Parathyroid adenoma (tissue), 2 donors: ENCODE measurements around the gene CEACAM21.

ENCODE experiments used
- H2AFZ ChIP-seq: fragments of 300-600 bp; sonication (generic); one replicate; pipeline ENCODE4 v1.7.0; 2017; ENCODE audit warnings: antibody characterized with exemption, mild to moderate bottlenecking
- H3K27ac ChIP-seq: fragments of 300-600 bp; sonication (generic); one replicate; pipeline ENCODE4 v1.7.0; 2017
- H3K27me3 ChIP-seq: fragments of 300-600 bp; sonication (generic); one replicate; pipeline ENCODE4 v1.7.0; 2017; ENCODE audit warnings: low read length; ENCODE audit not compliant: control insufficient read depth, insufficient read depth
- H3K36me3 ChIP-seq: fragments of 300-600 bp; sonication (generic); one replicate; pipeline ENCODE4 v1.7.0; 2017; ENCODE audit warnings: low read length; ENCODE audit not compliant: control insufficient read depth, insufficient read depth
- H3K4me1 ChIP-seq: fragments of 300-600 bp; sonication (generic); one replicate; pipeline ENCODE4 v1.7.0; 2017; ENCODE audit warnings: control low read depth
- H3K4me2 ChIP-seq: fragments of 300-600 bp; sonication (generic); one replicate; pipeline ENCODE4 v1.7.0; 2017; ENCODE audit warnings: low read length
- H3K4me3 ChIP-seq: fragments of 300-600 bp; sonication (generic); one replicate; pipeline ENCODE4 v1.7.0; 2017; ENCODE audit warnings: low read depth, low read length
- H3K79me2 ChIP-seq: fragments of 300-600 bp; sonication (generic); one replicate; pipeline ENCODE4 v1.7.0; 2017; ENCODE audit warnings: control low read depth
- H3K9ac ChIP-seq: fragments of 300-600 bp; sonication (generic); one replicate; pipeline ENCODE4 v1.7.0; 2017; ENCODE audit warnings: mild to moderate bottlenecking
- H3K9me3 ChIP-seq: fragments of 300-600 bp; sonication (generic); one replicate; pipeline ENCODE4 v1.7.0; 2017; ENCODE audit warnings: low read length; ENCODE audit not compliant: control insufficient read depth
- TF ChIP-seq, protein P1 (sequence below): fragments of 300-600 bp; sonication (generic); IDR thresholded peaks from one replicate; pipeline ENCODE4 v1.7.0; 2017; ENCODE audit warnings: antibody characterized with exemption, mild to moderate bottlenecking
- donor health status: primary hyperparathyroidism.

The CEACAM21 gene

GRCh38 chr19:41621226-41621625, 45.3 kb downstream of the CEACAM21 start:
- Histone ChIP-seq H3K36me3 (no peaks in the 10 kb centered on the region), H3K9me3 (no peaks in the 10 kb centered on the region), H3K4me3 (no peak overlapping the region), H3K27me3 (no peaks in the 10 kb centered on the region), H3K4me1 (no peaks in the 10 kb centered on the region), H3K4me2 (no peak overlapping the region), H3K27ac (no peak overlapping the region), H3K79me2 (no peaks in the 10 kb centered on the region), H2AFZ (no peak overlapping the region), H3K9ac (no peak overlapping the region)
- TF ChIP-seq, protein P1, sequence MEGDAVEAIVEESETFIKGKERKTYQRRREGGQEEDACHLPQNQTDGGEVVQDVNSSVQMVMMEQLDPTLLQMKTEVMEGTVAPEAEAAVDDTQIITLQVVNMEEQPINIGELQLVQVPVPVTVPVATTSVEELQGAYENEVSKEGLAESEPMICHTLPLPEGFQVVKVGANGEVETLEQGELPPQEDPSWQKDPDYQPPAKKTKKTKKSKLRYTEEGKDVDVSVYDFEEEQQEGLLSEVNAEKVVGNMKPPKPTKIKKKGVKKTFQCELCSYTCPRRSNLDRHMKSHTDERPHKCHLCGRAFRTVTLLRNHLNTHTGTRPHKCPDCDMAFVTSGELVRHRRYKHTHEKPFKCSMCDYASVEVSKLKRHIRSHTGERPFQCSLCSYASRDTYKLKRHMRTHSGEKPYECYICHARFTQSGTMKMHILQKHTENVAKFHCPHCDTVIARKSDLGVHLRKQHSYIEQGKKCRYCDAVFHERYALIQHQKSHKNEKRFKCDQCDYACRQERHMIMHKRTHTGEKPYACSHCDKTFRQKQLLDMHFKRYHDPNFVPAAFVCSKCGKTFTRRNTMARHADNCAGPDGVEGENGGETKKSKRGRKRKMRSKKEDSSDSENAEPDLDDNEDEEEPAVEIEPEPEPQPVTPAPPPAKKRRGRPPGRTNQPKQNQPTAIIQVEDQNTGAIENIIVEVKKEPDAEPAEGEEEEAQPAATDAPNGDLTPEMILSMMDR: no peak

DNA sequence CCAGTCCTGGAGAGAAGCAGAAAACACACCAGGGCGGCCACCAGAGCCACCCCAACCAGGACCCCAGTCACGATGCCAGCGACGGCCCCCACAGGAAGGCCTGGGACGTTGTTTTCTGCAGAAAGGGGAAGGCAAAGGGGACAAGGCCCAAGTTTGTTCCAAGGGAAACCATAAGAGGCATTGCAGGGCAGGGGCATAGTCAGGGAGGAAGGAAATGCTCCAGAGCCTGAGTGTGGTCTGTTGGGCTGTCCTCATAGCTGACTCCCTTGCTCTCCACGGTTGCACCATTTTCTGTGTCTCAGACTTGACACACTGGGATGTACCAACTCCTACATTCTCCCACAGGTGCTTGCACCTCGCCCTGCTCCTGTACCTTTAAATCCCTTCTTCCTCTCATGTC, 45.7 kb downstream of the CEACAM21 start:
- Histone ChIP-seq H3K36me3 (no peaks in the 10 kb centered on the region), H3K4me1 (no peaks in the 10 kb centered on the region), H2AFZ (no peak overlapping the region), H3K4me2 (no peak overlapping the region), H3K27ac (no peak overlapping the region), H3K4me3 (no peak overlapping the region), H3K9ac (no peak overlapping the region), H3K27me3 (no peaks in the 10 kb centered on the region), H3K79me2 (no peaks in the 10 kb centered on the region), H3K9me3 (no peaks in the 10 kb centered on the region)
- TF ChIP-seq, protein P1: no peak

DNA sequence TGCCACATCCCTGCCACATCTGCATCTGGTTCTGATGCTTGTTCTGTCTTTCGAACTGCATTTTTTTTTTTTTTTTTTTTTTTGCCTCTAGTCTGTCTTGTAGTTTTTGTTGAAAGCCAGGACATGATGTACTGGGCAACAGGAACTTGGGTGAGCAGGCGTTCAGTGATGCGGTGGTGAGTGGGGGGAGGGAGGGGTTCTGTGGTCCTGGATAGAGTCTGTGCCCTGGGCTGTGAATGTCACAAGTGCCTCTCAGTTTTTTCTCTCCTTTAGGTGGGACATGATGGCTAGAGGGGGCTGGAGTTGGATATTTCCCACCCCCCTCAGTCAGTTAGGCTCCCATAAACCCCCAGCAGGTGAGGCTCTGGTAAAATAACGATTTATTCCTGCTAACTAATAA, 47.4 kb downstream of the CEACAM21 start:
- no peaks in the 10 kb centered on the region for H3K9me3 ChIP-seq
- no peaks in the 10 kb centered on the region for H3K4me1 ChIP-seq
- H3K27ac ChIP-seq: no peak overlapping the region
- H2AFZ ChIP-seq: no peak overlapping the region
- no peak overlapping the region for H3K4me3 ChIP-seq
- H3K9ac ChIP-seq: no peak overlapping the region
- no peaks in the 10 kb centered on the region for H3K79me2 ChIP-seq
- no peaks in the 10 kb centered on the region for H3K27me3 ChIP-seq
- H3K4me2 ChIP-seq: no peak overlapping the region
- TF ChIP-seq, protein P1: no peak
- H3K36me3 ChIP-seq: no peaks in the 10 kb centered on the region

DNA sequence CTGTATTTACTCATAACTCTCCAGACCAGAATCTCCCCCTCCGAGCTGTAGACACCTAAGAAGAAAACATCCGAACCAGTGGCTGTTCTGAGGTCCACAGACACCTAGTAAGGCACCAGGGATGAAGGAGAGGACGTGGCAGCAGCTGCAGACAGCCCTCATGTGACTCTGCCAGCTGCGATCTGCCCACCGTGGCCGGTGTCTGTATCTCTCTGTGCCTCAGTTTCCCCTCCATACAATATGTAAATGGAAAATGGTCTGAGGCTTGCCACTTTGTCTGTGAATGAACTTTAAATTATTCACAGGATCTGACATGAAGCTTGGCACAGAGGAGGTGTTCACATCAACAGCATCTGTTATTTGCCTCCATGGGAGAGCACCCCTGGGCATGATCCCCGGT, 48.5 kb downstream of the CEACAM21 start:
- no peaks in the 10 kb centered on the region for H3K9me3 ChIP-seq
- no peak overlapping the region for H3K27ac ChIP-seq
- H2AFZ ChIP-seq: no peak overlapping the region
- no peak overlapping the region for H3K4me2 ChIP-seq
- no peak overlapping the region for H3K4me3 ChIP-seq
- no peaks in the 10 kb centered on the region for H3K79me2 ChIP-seq
- TF ChIP-seq, protein P1: no peak
- no peak overlapping the region for H3K9ac ChIP-seq
- H3K4me1 ChIP-seq: no peaks in the 10 kb centered on the region
- no peaks in the 10 kb centered on the region for H3K36me3 ChIP-seq
- H3K27me3 ChIP-seq: no peaks in the 10 kb centered on the region

- no peak overlapping the region for H3K27ac ChIP-seq
Measured at GRCh38 chr19:41624937-41625336, 49.0 kb downstream of the CEACAM21 start.

More at GRCh38 chr19:41624937-41625336, 49.0 kb downstream of the CEACAM21 start:
- no peaks in the 10 kb centered on the region for H3K79me2 ChIP-seq
- H3K9me3 ChIP-seq: no peaks in the 10 kb centered on the region
- no peak overlapping the region for H3K9ac ChIP-seq
- H3K4me3 ChIP-seq: no peak overlapping the region
- no peaks in the 10 kb centered on the region for H3K36me3 ChIP-seq
- no peak overlapping the region for H2AFZ ChIP-seq
- H3K4me2 ChIP-seq: no peak overlapping the region
- H3K4me1 ChIP-seq: no peaks in the 10 kb centered on the region
- no peaks in the 10 kb centered on the region for H3K27me3 ChIP-seq
- TF ChIP-seq, protein P1: no peak
